Upper lobe of left lung (tissue), 6 donors: ENCODE measurements around the gene MSGN1. TPM values are rescaled to one million over a fixed set of nuclear protein-coding genes. Genes with fewer than 3 reads are reported as not detected.

Experiments used
- ATAC-seq, 2 donors: fragments of 200-7000 bp; cut with Tn5 transposase; one replicate each; pipeline ENCODE4 v1.9.1; 2022; ENCODE audit warnings: mild to moderate bottlenecking in 2 of 2, moderate library complexity in 2 of 2; ENCODE audit not compliant: low FRiP score in 2 of 2
- DNase-seq, 2 donors: peaks; one replicate each; pipeline ENCODE4 v3.0.0-alpha.2; 2019 to 2020
- H3K27ac ChIP-seq, 4 donors: fragments of 200-600 bp; sonication (generic); one replicate each; pipeline ENCODE4 v1.5.1; 2016 to 2019
- H3K27me3 ChIP-seq, 4 donors: fragments of 200-600 bp; sonication (generic); one replicate each; pipeline ENCODE4 v1.5.1; 2017 to 2019
- H3K36me3 ChIP-seq, 4 donors: fragments of 200-600 bp; sonication (generic); one replicate each; pipeline ENCODE4 v1.5.1; 2016 to 2019
- H3K4me1 ChIP-seq, 4 donors: fragments of 200-600 bp; sonication (generic); one replicate each; pipeline ENCODE4 v1.5.1; 2018 to 2019
- H3K4me3 ChIP-seq, 4 donors: fragments of 200-600 bp; sonication (generic); one replicate each; pipeline ENCODE4 v1.5.1; 2017 to 2019; ENCODE audit warnings: mild to moderate bottlenecking in 2 of 4, moderate library complexity in 1 of 4
- H3K9me3 ChIP-seq, 4 donors: fragments of 200-600 bp; sonication (generic); one replicate each; pipeline ENCODE4 v1.5.1; 2018 to 2019
- CTCF ChIP-seq, 6 experiments: fragments of 450-650 bp in 4 of 6; fragments of 200-600 bp in 2 of 6; sonication (generic) in 2 of 6; IDR thresholded peaks; one replicate each; pipeline ENCODE4 v1.5.1; 2016 to 2019; ENCODE audit warnings: antibody characterized with exemption in 6 of 6
- EP300 ChIP-seq, 4 donors: sonication (generic); formaldehyde crosslinking; IDR thresholded peaks; one replicate each; pipeline ENCODE4 v1.5.1; 2017; ENCODE audit warnings: antibody characterized with exemption in 4 of 4, control low read depth in 2 of 4
- POLR2A ChIP-seq, 4 donors: fragments of 450-650 bp; IDR thresholded peaks; one replicate each; pipeline ENCODE4 v1.5.1; 2016 to 2017; ENCODE audit warnings: antibody characterized with exemption in 4 of 4, mild to moderate bottlenecking in 2 of 4
- POLR2AphosphoS5 ChIP-seq, 2 donors: sonication (generic); formaldehyde crosslinking; IDR thresholded peaks; one replicate each; pipeline ENCODE4 v1.5.1; 2017; ENCODE audit warnings: antibody characterized with exemption in 2 of 2
- WGBS, 2 donors: methylation state at CpG; one replicate each; pipeline ENCODE4 v1.1.5; 2017 to 2018; 5-methylcytosine and 5-hydroxymethylcytosine counted together
- total RNA-seq, 6 donors: library from RNA; depleted of rRNA in 4 of 6; stranded (reverse); fragments of >200 nt in 4 of 6; gene quantifications; one replicate each; pipeline versions ENCODE4 v1.1.0 to v1.2.1, GENCODE V29; 2016 to 2021
- donor health status: DM: no; HTN: no; CAD: no; lungs with moderate emphysema.
- donor health status: DM: no; HTN: yes; CAD: no; lungs with severe emphysema.

Gene MSGN1
- total RNA-seq, 6 donors from 2014 or later: not detected

GRCh38 chr2:17815468-17816184 is 634 bp upstream of the MSGN1 start:
- 85 to 89% methylated on average over 7 to 8 of the region's 8 CpGs for WGBS, 2 donors
- Histone ChIP-seq H3K36me3 (no peaks in the 10 kb centered on the region), H3K27me3 (no peaks in the 10 kb centered on the region), H3K4me3 (no peak overlapping the region), H3K4me1 (peaks cover 0 to 4% (median under 1%) of the 10 kb centered on the region in 4 donors), H3K27ac (no peak overlapping the region), H3K9me3 (no peaks in the 10 kb centered on the region)
- DNase-seq (no peak), ATAC-seq (no peak)
- TF ChIP-seq POLR2A (IDR thresholded peaks at IDR 0.05): no peak
- TF ChIP-seq POLR2AphosphoS5 (IDR thresholded peaks at IDR 0.05): no peak
- TF ChIP-seq CTCF (IDR thresholded peaks at IDR 0.05): no peak
- no peak for TF ChIP-seq EP300 (IDR thresholded peaks at IDR 0.05)

GRCh38 chr2:17818235-17818815 is 2.1 kb downstream of the MSGN1 start:
- no peak overlapping the region for H3K27ac ChIP-seq
- H3K36me3 ChIP-seq: no peaks in the 10 kb centered on the region
- H3K4me3 ChIP-seq: no peak overlapping the region
- peaks cover 5 to 21% (median 18%) of the 10 kb centered on the region in 4 donors for H3K4me1 ChIP-seq
- TF ChIP-seq POLR2AphosphoS5 (IDR thresholded peaks at IDR 0.05) (no peak), POLR2A (IDR thresholded peaks at IDR 0.05) (no peak), EP300 (IDR thresholded peaks at IDR 0.05) (no peak), CTCF (IDR thresholded peaks at IDR 0.05) (no peak)
- no peaks in the 10 kb centered on the region for H3K27me3 ChIP-seq
- WGBS, 2 donors: 71 to 81% methylated on average over 2 of the region's 2 CpGs
- no peaks in the 10 kb centered on the region for H3K9me3 ChIP-seq
- DNase-seq: no peak
- ATAC-seq: no peak

DNA sequence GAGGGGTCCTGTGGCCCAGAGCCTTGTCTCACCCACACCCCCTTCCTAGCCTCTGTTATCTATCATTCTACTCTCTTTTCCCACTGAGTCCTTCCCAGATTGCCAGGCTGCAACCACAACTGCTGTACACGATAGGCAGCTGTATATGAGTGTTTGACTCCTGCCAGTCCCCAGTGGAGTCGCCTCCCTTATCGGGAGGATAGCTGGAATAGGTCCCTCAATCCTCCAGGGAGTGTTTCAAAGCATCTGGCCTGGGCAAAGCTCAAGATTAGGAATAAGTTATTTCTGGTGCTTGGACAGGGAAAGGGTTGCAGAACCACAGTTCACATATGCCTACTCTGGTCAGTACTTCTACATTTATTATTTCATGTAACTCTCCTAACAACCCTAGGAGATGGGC is 4.8 kb downstream of the MSGN1 start:
- Histone ChIP-seq H3K36me3 (no peaks in the 10 kb centered on the region), H3K4me3 (no peak overlapping the region), H3K27me3 (no peaks in the 10 kb centered on the region), H3K27ac (peak overlapping the region in 1 of 4 donors; percentile 23), H3K4me1 (peaks cover 5 to 21% (median 18%) of the 10 kb centered on the region in 4 donors), H3K9me3 (no peaks in the 10 kb centered on the region)
- no peak for DNase-seq
- WGBS, 2 donors: 76 to 81% methylated on average over 3 of the region's 3 CpGs
- ATAC-seq: no peak
- no peak for TF ChIP-seq EP300 (IDR thresholded peaks at IDR 0.05)
- TF ChIP-seq POLR2AphosphoS5 (IDR thresholded peaks at IDR 0.05): no peak
- no peak for TF ChIP-seq POLR2A (IDR thresholded peaks at IDR 0.05)
- TF ChIP-seq CTCF (IDR thresholded peaks at IDR 0.05): no peak

GRCh38 chr2:17821535-17822444 is 5.5 kb downstream of the MSGN1 start:
- Histone ChIP-seq H3K27ac (peak overlapping the region in 2 of 4 donors; percentile 37 to 59), H3K27me3 (no peaks in the 10 kb centered on the region), H3K36me3 (no peaks in the 10 kb centered on the region), H3K4me1 (peaks cover 5 to 21% (median 18%) of the 10 kb centered on the region in 4 donors), H3K4me3 (no peak overlapping the region), H3K9me3 (no peaks in the 10 kb centered on the region)
- 30 to 38% methylated on average over 7 of the region's 7 CpGs for WGBS, 2 donors
- ATAC-seq (peak in 1 of 2 donors; percentile 39), DNase-seq (no peak)
- no peak for TF ChIP-seq EP300 (IDR thresholded peaks at IDR 0.05)
- no peak for TF ChIP-seq CTCF (IDR thresholded peaks at IDR 0.05)
- no peak for TF ChIP-seq POLR2AphosphoS5 (IDR thresholded peaks at IDR 0.05)
- TF ChIP-seq POLR2A (IDR thresholded peaks at IDR 0.05): no peak
